Nucleus accumbens (tissue), 56 donors: Measurements from ENCODE around the gene PIK3R1.

ENCODE experiments used
- DNase-seq, 56 donors: peaks; one replicate each; lab custom pipeline; 2025; lab: John Stamatoyannopoulos, UW

Gene PIK3R1

GRCh38 chr5:68344447-68345111, 129.0 kb downstream of the PIK3R1 start:
- peak in 29 of 56 donors; percentile 1 to 69 (median 25) for DNase-seq

- no peak for DNase-seq
Observed at GRCh38 chr5:68345171-68345570, 129.6 kb downstream of the PIK3R1 start.

DNA sequence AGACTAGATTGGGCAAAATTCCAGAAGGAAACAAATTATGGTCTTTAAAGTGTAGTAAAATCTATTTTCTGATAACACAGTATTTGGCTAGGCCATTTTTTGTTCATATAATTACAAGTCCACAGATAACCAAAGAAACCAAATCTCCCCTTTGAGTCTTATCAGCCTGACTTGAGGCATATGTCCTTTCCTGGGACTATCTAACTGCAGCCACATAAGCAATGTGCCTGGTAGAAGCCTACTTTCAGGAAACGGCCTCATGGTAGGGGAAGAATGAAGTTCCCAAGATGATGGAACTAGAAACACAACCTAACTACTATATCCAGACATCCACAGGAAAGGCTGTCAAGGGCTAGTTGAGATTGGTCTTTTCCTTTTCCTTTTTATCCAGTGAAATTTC, 130.0 kb downstream of the PIK3R1 start:
- DNase-seq = no peak

DNA sequence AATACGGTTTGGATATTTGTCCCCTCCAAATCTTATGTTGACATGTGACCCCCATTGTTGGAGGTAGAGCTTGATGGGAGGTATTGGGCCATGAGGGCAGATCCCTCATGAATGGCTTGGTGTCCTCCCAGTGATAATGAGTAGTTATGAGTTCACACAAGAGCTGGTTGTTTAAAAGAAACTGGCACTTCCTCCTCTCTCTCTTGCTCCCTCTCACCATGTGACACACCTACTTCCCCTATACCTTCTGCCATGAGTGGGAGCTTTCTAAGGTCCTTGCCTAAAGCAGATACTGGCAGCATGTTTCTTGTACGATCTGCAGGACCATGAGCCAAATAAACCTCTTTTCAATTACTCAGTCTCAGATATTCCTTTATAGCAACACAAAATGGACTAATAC, 132.0 kb downstream of the PIK3R1 start:
- DNase-seq = no peak

DNA sequence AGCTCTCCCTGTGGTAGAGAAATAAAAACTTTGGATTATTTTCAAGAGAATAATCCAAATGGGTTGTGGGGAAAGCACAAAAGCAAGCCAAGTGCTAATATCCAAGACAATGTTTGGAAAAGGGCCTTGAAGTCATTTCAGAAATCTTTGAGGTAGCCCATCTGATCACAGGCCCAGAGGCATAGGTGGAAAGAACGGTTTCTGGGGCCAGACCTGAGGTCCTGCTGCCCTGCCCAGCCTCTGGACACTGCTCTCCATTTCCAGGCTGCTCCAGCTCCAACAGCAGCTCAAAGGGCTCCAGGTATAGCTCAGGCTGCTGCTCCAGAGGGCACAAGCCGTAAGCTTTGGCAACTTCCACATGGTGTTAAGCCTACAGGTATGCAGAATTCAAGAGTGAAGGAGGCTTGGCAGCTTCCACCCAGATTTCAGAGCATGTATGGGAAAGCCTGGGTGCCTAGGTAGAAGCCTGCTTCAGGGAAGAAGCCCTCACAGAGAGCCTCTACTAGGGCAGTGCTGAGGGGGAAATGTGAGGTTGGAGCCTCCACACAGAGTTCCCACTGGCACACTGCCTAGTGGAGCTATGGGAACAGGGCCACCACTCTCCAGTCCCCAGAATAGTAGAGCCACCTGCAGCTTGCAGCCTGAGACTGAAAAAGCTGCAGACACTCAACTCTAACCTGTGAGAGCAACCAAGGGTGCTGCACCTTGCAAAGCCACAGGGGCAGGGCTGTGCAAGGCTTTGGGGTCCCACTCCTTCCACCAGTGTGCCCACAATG, 133.1 kb downstream of the PIK3R1 start:
- DNase-seq = no peak

- no peak for DNase-seq
Observed at GRCh38 chr5:68350176-68350575, 134.6 kb downstream of the PIK3R1 start.
